Erythroblast (primary cell): ENCODE measurements around the gene SNN.

Experiments used
- GATA1 ChIP-seq: IDR thresholded peaks from 2 replicates; pipeline ENCODE4 v1.6.1; 2011; ENCODE audit warnings: low read depth, mild to moderate bottlenecking, control low read depth, low read length, moderate library complexity
- POLR2A ChIP-seq: IDR thresholded peaks from 2 replicates; pipeline ENCODE4 v1.6.1; 2011; ENCODE audit warnings: mild to moderate bottlenecking, low read length

GRCh38 chr16:11715246-11715947, 47.1 kb downstream of the SNN start:
- TF ChIP-seq POLR2A (no peak), GATA1 (no peak)
